ENCODE measurements around the gene KANSL2.

DNA sequence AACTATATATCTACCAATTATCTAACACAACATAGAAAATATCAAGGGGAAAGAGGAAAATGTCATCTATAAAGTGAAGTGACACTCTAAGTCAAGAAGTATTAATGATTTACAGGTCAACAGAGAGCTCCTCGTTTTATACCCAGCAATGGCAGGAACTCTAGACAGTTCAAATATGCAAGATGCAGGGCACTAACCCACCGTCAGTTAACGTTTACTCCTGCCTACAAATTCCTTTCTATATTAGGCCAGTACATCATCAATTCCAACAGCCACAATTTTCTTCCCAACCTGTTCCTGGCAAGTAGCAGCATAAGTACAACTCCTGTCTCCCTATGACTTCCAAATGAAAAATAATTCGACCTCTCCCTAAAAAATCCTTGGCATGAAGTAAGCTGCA, 9.0 kb upstream of the KANSL2 start:
- TF ChIP-seq, protein P1, sequence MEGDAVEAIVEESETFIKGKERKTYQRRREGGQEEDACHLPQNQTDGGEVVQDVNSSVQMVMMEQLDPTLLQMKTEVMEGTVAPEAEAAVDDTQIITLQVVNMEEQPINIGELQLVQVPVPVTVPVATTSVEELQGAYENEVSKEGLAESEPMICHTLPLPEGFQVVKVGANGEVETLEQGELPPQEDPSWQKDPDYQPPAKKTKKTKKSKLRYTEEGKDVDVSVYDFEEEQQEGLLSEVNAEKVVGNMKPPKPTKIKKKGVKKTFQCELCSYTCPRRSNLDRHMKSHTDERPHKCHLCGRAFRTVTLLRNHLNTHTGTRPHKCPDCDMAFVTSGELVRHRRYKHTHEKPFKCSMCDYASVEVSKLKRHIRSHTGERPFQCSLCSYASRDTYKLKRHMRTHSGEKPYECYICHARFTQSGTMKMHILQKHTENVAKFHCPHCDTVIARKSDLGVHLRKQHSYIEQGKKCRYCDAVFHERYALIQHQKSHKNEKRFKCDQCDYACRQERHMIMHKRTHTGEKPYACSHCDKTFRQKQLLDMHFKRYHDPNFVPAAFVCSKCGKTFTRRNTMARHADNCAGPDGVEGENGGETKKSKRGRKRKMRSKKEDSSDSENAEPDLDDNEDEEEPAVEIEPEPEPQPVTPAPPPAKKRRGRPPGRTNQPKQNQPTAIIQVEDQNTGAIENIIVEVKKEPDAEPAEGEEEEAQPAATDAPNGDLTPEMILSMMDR (IDR thresholded peaks at IDR 0.05): no peak
- no peak for TF ChIP-seq POLR2A (IDR thresholded peaks at IDR 0.05)
